Heart left ventricle (tissue), 13 donors: Measurements from ENCODE around the gene RUNX1.
A peak's percentile ranks its signal among the peaks of the same experiment; 100 is the strongest.

Experiments
- POLR2A ChIP-seq, 2 donors: fragments of 450-650 bp; IDR thresholded peaks; one replicate each; pipeline ENCODE4 v1.6.1; 2017; ENCODE audit warnings: antibody characterized with exemption in 2 of 2, mild to moderate bottlenecking in 2 of 2, moderate library complexity in 2 of 2
- TF ChIP-seq, protein P1 (sequence below), 12 donors: fragments of 200-600 bp; sonication (generic) in 4 of 12; IDR thresholded peaks; one replicate each; pipeline versions ENCODE4 v1.5.0 to v1.8.0; 2018 to 2022; ENCODE audit warnings: antibody characterized with exemption in 12 of 12, mild to moderate bottlenecking in 5 of 12
- donor health status: ischemic (EF 13 %, LVEDD 7.1; RV severe dilation, severe dysfunction).
- donor health status: DM: no; HTN: yes; CAD: no.
- donor health status: DM: no; HTN: no; CAD: no.
- donor health status: ischemic (EF 25% LVEDD 6.9; RV normal size, moderate dysfunction).
- donor health status: ischemic (EF 25% LVEDD 5.7; RV mildly dilated, moderate dysfunction).
- donor health status: ischemic (EF 35%, LVEDD 5.7; RV mildly dilated, moderate dysfunction).
- donor health status: nonischemic (EF 11% LVEDD 7.7; RV severe dilation, severe dysfunction).
- donor health status: DM: yes; HTN: yes; CAD: no.
- donor health status: PGD.
- donor health status: ischemic (EF 29% LVEDD 5.4; RV normal size, mild dysfunction).
- donor health status: nonischemic (EF 23%, LVEDD 6.1; RV moderate dilation, normal function).

DNA sequence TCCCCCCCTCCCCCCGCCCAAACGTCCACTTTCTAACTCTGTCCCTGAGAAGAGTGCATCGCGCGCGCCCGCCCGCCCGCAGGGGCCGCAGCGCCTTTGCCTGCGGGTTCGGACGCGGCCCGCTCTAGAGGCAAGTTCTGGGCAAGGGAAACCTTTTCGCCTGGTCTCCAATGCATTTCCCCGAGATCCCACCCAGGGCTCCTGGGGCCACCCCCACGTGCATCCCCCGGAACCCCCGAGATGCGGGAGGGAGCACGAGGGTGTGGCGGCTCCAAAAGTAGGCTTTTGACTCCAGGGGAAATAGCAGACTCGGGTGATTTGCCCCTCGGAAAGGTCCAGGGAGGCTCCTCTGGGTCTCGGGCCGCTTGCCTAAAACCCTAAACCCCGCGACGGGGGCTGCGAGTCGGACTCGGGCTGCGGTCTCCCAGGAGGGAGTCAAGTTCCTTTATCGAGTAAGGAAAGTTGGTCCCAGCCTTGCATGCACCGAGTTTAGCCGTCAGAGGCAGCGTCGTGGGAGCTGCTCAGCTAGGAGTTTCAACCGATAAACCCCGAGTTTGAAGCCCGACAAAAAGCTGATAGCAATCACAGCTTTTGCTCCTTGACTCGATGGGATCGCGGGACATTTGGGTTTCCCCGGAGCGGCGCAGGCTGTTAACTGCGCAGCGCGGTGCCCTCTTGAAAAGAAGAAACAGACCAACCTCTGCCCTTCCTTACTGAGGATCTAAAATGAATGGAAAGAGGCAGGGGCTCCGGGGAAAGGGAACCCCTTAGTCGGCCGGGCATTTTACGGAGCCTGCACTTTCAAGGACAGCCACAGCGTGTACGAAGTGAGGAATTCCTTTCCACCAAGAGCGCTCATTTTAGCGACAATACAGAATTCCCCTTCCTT is 158.1 kb downstream of the RUNX1 start:
- TF ChIP-seq, protein P1, sequence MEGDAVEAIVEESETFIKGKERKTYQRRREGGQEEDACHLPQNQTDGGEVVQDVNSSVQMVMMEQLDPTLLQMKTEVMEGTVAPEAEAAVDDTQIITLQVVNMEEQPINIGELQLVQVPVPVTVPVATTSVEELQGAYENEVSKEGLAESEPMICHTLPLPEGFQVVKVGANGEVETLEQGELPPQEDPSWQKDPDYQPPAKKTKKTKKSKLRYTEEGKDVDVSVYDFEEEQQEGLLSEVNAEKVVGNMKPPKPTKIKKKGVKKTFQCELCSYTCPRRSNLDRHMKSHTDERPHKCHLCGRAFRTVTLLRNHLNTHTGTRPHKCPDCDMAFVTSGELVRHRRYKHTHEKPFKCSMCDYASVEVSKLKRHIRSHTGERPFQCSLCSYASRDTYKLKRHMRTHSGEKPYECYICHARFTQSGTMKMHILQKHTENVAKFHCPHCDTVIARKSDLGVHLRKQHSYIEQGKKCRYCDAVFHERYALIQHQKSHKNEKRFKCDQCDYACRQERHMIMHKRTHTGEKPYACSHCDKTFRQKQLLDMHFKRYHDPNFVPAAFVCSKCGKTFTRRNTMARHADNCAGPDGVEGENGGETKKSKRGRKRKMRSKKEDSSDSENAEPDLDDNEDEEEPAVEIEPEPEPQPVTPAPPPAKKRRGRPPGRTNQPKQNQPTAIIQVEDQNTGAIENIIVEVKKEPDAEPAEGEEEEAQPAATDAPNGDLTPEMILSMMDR (IDR thresholded peaks at IDR 0.05), result peak in 1 of 12 donors; percentile 5
- TF ChIP-seq POLR2A (IDR thresholded peaks at IDR 0.05), result no peak
